ENCODE data around the gene TMEM132A.

GRCh38 chr11:60973699-60974098 is 49.4 kb downstream of the TMEM132A start:
- TF ChIP-seq, protein P1, sequence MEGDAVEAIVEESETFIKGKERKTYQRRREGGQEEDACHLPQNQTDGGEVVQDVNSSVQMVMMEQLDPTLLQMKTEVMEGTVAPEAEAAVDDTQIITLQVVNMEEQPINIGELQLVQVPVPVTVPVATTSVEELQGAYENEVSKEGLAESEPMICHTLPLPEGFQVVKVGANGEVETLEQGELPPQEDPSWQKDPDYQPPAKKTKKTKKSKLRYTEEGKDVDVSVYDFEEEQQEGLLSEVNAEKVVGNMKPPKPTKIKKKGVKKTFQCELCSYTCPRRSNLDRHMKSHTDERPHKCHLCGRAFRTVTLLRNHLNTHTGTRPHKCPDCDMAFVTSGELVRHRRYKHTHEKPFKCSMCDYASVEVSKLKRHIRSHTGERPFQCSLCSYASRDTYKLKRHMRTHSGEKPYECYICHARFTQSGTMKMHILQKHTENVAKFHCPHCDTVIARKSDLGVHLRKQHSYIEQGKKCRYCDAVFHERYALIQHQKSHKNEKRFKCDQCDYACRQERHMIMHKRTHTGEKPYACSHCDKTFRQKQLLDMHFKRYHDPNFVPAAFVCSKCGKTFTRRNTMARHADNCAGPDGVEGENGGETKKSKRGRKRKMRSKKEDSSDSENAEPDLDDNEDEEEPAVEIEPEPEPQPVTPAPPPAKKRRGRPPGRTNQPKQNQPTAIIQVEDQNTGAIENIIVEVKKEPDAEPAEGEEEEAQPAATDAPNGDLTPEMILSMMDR (IDR thresholded peaks at IDR 0.05 in 2 of 3, conservative IDR thresholded peaks at IDR 0.05 in 1 of 3; ENCODE audit: control insufficient read depth in 2 of 3, extremely low read depth in 1 of 3, insufficient read depth in 1 of 3, low read depth in 3 of 3, low read length in 3 of 3) = no peak
- TF ChIP-seq BCL11A (IDR thresholded peaks at IDR 0.05; ENCODE audit: low read depth, low read length) (no peak), GABPA (IDR thresholded peaks at IDR 0.05; ENCODE audit: low read depth) (no peak), ZBED1 (IDR thresholded peaks at IDR 0.05; ENCODE audit: borderline replicate concordance) (no peak), ZNF274 (IDR thresholded peaks at IDR 0.05; ENCODE audit: insufficient read depth, insufficient read length) (no peak), CHD2 (IDR thresholded peaks at IDR 0.05; ENCODE audit: borderline replicate concordance, low read depth, low read length) (no peak), SMC3 (IDR thresholded peaks at IDR 0.05; ENCODE audit: borderline replicate concordance, low read length) (no peak), FOXM1 (IDR thresholded peaks at IDR 0.05; ENCODE audit: low read depth, low read length) (no peak), NFIC (IDR thresholded peaks at IDR 0.05; ENCODE audit: low read depth, low read length) (no peak), EZH2 (IDR thresholded peaks at IDR 0.05; ENCODE audit: borderline replicate concordance, control insufficient read depth, low read depth, low read length) (no peak), PAX5 (IDR thresholded peaks at IDR 0.05; ENCODE audit: borderline replicate concordance, low read depth, low read length) (no peak), POLR2A (IDR thresholded peaks at IDR 0.05; ENCODE audit: low read depth, low read length) (no peak)
